ENCODE measurements around the gene ERC2.

Gene ERC2

DNA sequence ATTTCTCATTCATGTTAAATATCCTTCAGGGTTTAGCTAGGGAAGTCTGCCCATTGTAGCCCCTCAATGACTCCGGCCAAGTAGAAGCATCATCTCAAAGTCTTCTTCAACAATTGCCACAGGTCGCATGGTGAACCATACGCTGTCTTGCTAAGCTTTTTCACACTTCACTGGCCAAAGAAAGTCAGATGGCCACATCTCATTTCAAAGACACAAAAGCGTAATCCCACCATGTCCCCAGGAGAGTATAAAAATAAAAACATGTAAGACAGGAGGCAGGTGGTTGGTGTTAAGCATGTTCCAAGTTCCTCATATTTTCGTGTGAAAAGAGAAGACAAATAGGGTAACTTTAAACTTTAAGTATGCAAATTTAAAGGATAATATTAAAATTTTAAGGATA, 147.4 kb downstream of the ERC2 start:
- no peak for TF ChIP-seq CTCF (IDR thresholded peaks at IDR 0.05; ENCODE audit: control insufficient read depth, insufficient read depth, low read depth, low read length, missing control alignments)
- no peak overlapping the region for H3K4me3 ChIP-seq (ENCODE audit: control insufficient read depth, low read depth, low read length)
- DNase-seq (ENCODE audit: low read depth), result no peak

- no peak for TF ChIP-seq CTCF (IDR thresholded peaks at IDR 0.05; ENCODE audit: control insufficient read depth, insufficient read depth, low read depth, low read length, missing control alignments)
- no peak for DNase-seq (ENCODE audit: low read depth)
- no peak overlapping the region for H3K4me3 ChIP-seq (ENCODE audit: control insufficient read depth, low read depth, low read length)
Measured at GRCh38 chr3:56318891-56319290, 149.4 kb downstream of the ERC2 start.

DNA sequence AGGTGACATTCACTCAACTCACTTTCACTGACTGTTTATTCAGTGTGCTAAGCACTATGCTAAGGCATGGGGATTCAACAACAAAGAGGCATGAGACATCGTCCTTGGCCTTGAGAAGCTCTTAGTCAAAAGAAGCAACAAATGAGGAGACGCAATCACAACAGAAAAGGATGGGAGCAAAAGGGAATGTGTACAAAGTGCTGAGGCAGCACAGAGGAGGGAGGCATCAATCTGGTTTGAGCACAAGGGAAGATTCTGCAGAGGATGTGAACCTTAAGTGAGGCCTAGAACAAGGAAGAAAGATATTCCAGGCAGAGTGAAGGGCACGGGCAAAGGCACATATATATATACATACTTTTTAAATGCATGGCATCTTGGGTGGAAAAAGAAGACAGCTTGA, 151.3 kb downstream of the ERC2 start:
- TF ChIP-seq CTCF (IDR thresholded peaks at IDR 0.05; ENCODE audit: control insufficient read depth, insufficient read depth, low read depth, low read length, missing control alignments), result no peak
- DNase-seq (ENCODE audit: low read depth), result no peak
- H3K4me3 ChIP-seq (ENCODE audit: control insufficient read depth, low read depth, low read length), result no peak overlapping the region

- peak; percentile 17 for DNase-seq (ENCODE audit: low read depth)
- H3K4me3 ChIP-seq (ENCODE audit: control insufficient read depth, low read depth, low read length), result no peak overlapping the region
- no peak for TF ChIP-seq CTCF (IDR thresholded peaks at IDR 0.05; ENCODE audit: control insufficient read depth, insufficient read depth, low read depth, low read length, missing control alignments)
Measured at GRCh38 chr3:56314842-56315241, 153.4 kb downstream of the ERC2 start.

DNA sequence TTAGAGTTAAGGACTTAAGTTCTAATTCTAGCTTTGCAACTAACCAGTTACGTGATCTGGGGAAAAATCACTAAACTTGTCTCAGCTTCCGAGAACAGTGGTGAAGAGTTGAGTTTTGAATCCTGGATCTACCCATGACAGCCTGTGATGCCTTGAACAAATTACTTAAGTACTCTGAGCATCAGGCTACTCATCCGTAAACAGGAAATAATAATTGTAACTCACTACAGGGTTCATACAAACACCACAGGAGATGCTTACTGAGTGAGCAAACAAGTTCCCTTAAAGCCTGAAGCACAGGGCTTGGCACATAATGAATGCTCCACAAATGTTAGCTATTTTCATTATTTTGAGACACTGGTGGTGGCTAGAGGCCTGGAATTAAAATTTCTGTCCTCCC, 158.8 kb downstream of the ERC2 start:
- TF ChIP-seq CTCF (IDR thresholded peaks at IDR 0.05; ENCODE audit: control insufficient read depth, insufficient read depth, low read depth, low read length, missing control alignments), result no peak
- no peak for DNase-seq (ENCODE audit: low read depth)

DNA sequence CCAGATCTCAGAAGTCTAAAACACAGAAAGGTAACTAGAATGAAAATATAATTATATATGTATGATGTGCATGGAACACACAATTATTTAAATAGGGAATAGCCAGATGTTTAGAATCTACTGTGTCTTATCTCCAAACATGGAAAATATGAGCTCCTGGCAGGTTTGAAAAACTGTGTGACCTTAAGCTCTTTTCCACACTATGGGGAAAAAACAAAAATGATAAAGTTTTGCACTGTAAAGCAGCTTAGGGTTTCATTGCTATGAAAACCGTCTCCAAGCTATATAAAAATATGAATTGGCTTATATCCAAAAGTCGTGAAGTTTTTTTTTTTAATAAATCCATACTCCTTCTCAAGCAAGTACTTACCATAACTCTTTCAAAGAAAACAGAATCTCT, 159.8 kb downstream of the ERC2 start:
- H3K4me3 ChIP-seq (ENCODE audit: control insufficient read depth, low read depth, low read length), result no peak overlapping the region
- DNase-seq (ENCODE audit: low read depth), result no peak
- no peak for TF ChIP-seq CTCF (IDR thresholded peaks at IDR 0.05; ENCODE audit: control insufficient read depth, insufficient read depth, low read depth, low read length, missing control alignments)

More for the DNA sequence above, 158.8 kb downstream of the ERC2 start:
- no peak overlapping the region for H3K4me3 ChIP-seq (ENCODE audit: control insufficient read depth, low read depth, low read length)

GRCh38 chr3:56304069-56304468, 164.2 kb downstream of the ERC2 start:
- no peak for DNase-seq (ENCODE audit: low read depth)
- TF ChIP-seq CTCF (IDR thresholded peaks at IDR 0.05; ENCODE audit: control insufficient read depth, insufficient read depth, low read depth, low read length, missing control alignments), result no peak
- no peak overlapping the region for H3K4me3 ChIP-seq (ENCODE audit: control insufficient read depth, low read depth, low read length)

Measured in AG09309 (cell line).